Heart left ventricle (tissue), 16 donors: ENCODE data around the gene ARSG. TPM values are rescaled to one million over a fixed set of nuclear protein-coding genes. Genes with fewer than 3 reads are reported as not detected.

ENCODE experiments used
- ATAC-seq, 4 donors: fragments of 200-7000 bp; cut with Tn5 transposase; one replicate each; pipeline ENCODE4 v1.9.1; 2020 to 2022; ENCODE audit warnings: moderate library complexity in 4 of 4, mild to moderate bottlenecking in 3 of 4, moderate number of reproducible peaks in 1 of 4
- DNase-seq, 5 donors: peaks; one replicate each; pipeline ENCODE4 v3.0.0-alpha.2; 2020
- H3K27ac ChIP-seq, 12 donors: fragments of 200-600 bp; sonication (generic) in 4 of 12; one replicate each; pipeline versions ENCODE4 v1.5.0 to v1.8.0; 2016 to 2022; ENCODE audit warnings: mild to moderate bottlenecking in 2 of 12
- H3K27me3 ChIP-seq, 9 donors: fragments of 200-600 bp; sonication (generic) in 2 of 9; one replicate each; pipeline versions ENCODE4 v1.5.1 to v1.8.0; 2016 to 2022; ENCODE audit warnings: mild to moderate bottlenecking in 3 of 9
- H3K36me3 ChIP-seq, 9 donors: fragments of 200-600 bp; sonication (generic) in 2 of 9; one replicate each; pipeline versions ENCODE4 v1.5.0 to v1.8.0; 2018 to 2022; ENCODE audit warnings: mild to moderate bottlenecking in 2 of 9
- H3K4me1 ChIP-seq, 12 donors: fragments of 200-600 bp; sonication (generic) in 4 of 12; one replicate each; pipeline versions ENCODE4 v1.5.0 to v1.8.0; 2016 to 2022; ENCODE audit warnings: mild to moderate bottlenecking in 3 of 12
- H3K4me3 ChIP-seq, 12 donors: fragments of 200-600 bp; sonication (generic) in 4 of 12; one replicate each; pipeline versions ENCODE4 v1.5.0 to v1.8.0; 2017 to 2022; ENCODE audit warnings: mild to moderate bottlenecking in 9 of 12, moderate library complexity in 4 of 12
- H3K9me3 ChIP-seq, 12 donors: fragments of 200-600 bp; sonication (generic) in 4 of 12; one replicate each; pipeline versions ENCODE4 v1.5.0 to v1.8.0; 2016 to 2022; ENCODE audit warnings: mild to moderate bottlenecking in 1 of 12
- POLR2A ChIP-seq, 2 donors: fragments of 450-650 bp; IDR thresholded peaks; one replicate each; pipeline ENCODE4 v1.6.1; 2017; ENCODE audit warnings: antibody characterized with exemption in 2 of 2, mild to moderate bottlenecking in 2 of 2, moderate library complexity in 2 of 2
- WGBS, 4 donors: extraction: QIAGEN DNeasy Blood & Tissue Kit in 2 of 4; methylation state at CpG; one replicate each; pipeline versions ENCODE4 v1.1.5 to v1.1.7; 2013 to 2018; 5-methylcytosine and 5-hydroxymethylcytosine counted together
- intact Hi-C, 10 donors: fragments of 100-400 bp; cut with DNase I; formaldehyde crosslinking; loops; one replicate each; pipeline versions ENCODE4 v1.11.1 to v1.14.2; 2022
- polyA plus RNA-seq, 2 donors: library from polyadenylated mRNA; stranded (reverse); fragments of 200-250 nt; gene quantifications; one replicate each; pipeline ENCODE4 v1.2.3, GENCODE V29; 2013
- total RNA-seq, 9 donors: library from RNA; depleted of rRNA in 2 of 9; stranded (reverse); fragments of >200 nt in 2 of 9; fragmentation: NEBNext Ultra II Directional in 3 of 9; extraction: Animal tissue kit (Norgen Biotek cat#: 25700) in 3 of 9; gene quantifications; one replicate each; pipeline versions ENCODE4 v1.1.0 to v1.2.4, GENCODE V29; 2016 to 2023
- TF ChIP-seq, protein P1 (sequence below), 12 donors: fragments of 200-600 bp; sonication (generic) in 4 of 12; IDR thresholded peaks; one replicate each; pipeline versions ENCODE4 v1.5.0 to v1.8.0; 2018 to 2022; ENCODE audit warnings: antibody characterized with exemption in 12 of 12, mild to moderate bottlenecking in 5 of 12
- donor health status: ischemic (EF 13 %, LVEDD 7.1; RV severe dilation, severe dysfunction).
- donor health status: healthy with polysubstance abuse.
- donor health status: DM: no; HTN: yes; CAD: no.
- donor health status: DM: no; HTN: no; CAD: no.
- donor health status: ischemic (EF 25% LVEDD 6.9; RV normal size, moderate dysfunction).
- donor health status: ischemic (EF 25% LVEDD 5.7; RV mildly dilated, moderate dysfunction).
- donor health status: healthy.
- donor health status: DM: yes; HTN: yes; CAD: no.
- donor health status: ischemic (EF 35%, LVEDD 5.7; RV mildly dilated, moderate dysfunction).
- donor health status: nonischemic (EF 11% LVEDD 7.7; RV severe dilation, severe dysfunction).
- donor health status: DM: yes; HTN: yes; CAD: no.
- donor health status: PGD.
- donor health status: ischemic (EF 29% LVEDD 5.4; RV normal size, mild dysfunction).
- donor health status: nonischemic (EF 23%, LVEDD 6.1; RV moderate dilation, normal function).

Gene ARSG
- total and polyA plus RNA-seq, 11 donors, result 1.2 to 4.9 (median 3.3) TPM

DNA sequence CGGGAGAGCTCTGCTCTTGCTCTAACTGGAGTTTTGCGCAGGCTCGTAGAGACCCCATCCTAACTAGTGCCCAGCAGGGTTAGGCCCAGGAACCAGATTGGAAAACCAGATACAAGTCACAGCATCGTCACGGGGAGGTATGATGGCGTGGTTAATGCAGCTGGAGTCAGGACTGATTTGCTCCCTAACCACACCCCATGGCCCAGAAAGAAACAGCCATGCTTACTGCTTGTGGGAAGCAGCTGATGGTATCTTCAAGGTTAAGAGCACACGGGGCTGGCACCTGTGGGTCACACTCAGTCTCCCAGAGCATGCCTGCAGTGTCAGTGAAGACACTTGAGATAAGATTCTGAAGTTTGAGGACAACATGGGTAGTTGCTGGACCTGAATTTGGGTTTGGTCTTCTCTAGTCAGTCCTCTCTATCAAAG is 105.8 kb downstream of the ARSG start:
- Histone ChIP-seq H3K27ac (peak overlapping the region in 7 of 12 donors; percentile 39 to 82 (median 59)), H3K27me3 (no peaks in the 10 kb centered on the region), H3K4me3 (no peak overlapping the region), H3K9me3 (peaks cover 0 to 9% (median 0%) of the 10 kb centered on the region in 12 donors), H3K4me1 (peaks cover 0 to 19% (median 12%) of the 10 kb centered on the region in 12 donors), H3K36me3 (no peaks in the 10 kb centered on the region)
- intact Hi-C loops, result loop anchor here in 8 of 10 donors (2.0 to 10.0 kb wide), 6 partner anchors 40 to 222 kb away; no protein-coding TSS in a partner anchor
- no peak for DNase-seq
- no peak for ATAC-seq
- TF ChIP-seq POLR2A (IDR thresholded peaks at IDR 0.05), result no peak
- whole genome bisulfite sequencing, 4 donors, result 58 to 68% (median 60%) methylated on average over 7 of the region's 7 CpGs

DNA sequence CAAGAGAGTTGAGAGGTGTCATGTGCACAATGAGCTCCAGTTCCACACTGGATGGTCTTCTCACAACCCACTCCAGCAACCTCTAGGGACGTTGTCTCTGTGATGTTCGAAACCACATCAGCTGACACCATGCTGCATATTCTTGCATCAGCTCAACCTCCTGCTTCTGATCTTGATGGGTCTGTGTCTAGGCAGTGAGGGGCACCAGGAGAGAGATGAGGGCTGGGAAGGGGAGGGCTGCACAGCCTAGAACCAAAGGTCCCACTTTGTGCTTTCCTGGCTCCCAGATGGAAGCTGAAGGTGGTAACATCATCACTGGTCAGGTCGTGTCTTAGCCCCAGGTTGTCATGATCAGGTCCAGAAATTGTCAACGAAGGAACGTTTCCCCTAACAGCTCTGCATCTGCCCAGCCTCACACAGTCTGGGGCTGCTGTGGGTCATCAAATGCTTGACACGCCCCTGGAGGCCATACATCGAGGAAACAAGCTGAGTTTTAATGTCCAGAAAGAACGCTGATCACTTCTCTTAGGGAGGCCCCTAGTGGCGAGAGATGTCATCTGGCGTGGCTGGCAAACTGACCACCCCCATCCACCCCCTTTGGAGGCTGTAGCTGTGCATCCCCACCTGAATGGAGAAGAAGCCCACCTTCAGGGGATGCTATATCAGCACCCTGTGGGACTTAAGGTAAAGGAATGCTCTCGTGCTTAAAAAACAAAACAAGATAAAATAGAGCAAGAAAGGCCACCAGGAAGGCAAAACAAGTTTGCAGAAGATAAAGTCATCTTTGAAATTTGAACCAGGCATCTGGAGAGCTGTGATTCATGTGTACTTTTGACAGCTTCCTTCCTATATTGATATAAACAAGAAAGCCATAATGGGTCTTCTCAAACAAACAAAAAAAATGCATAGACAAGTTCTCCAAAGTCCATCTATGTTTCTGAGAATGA is 107.7 kb downstream of the ARSG start:
- Histone ChIP-seq H3K9me3 (peaks cover 0 to 9% (median 0%) of the 10 kb centered on the region in 12 donors), H3K36me3 (no peaks in the 10 kb centered on the region), H3K27me3 (no peaks in the 10 kb centered on the region), H3K4me3 (no peak overlapping the region), H3K27ac (peak overlapping the region in 3 of 12 donors; percentile 44 to 64 (median 51)), H3K4me1 (peaks cover 0 to 19% (median 12%) of the 10 kb centered on the region in 12 donors)
- no peak for TF ChIP-seq POLR2A (IDR thresholded peaks at IDR 0.05)
- TF ChIP-seq, protein P1, sequence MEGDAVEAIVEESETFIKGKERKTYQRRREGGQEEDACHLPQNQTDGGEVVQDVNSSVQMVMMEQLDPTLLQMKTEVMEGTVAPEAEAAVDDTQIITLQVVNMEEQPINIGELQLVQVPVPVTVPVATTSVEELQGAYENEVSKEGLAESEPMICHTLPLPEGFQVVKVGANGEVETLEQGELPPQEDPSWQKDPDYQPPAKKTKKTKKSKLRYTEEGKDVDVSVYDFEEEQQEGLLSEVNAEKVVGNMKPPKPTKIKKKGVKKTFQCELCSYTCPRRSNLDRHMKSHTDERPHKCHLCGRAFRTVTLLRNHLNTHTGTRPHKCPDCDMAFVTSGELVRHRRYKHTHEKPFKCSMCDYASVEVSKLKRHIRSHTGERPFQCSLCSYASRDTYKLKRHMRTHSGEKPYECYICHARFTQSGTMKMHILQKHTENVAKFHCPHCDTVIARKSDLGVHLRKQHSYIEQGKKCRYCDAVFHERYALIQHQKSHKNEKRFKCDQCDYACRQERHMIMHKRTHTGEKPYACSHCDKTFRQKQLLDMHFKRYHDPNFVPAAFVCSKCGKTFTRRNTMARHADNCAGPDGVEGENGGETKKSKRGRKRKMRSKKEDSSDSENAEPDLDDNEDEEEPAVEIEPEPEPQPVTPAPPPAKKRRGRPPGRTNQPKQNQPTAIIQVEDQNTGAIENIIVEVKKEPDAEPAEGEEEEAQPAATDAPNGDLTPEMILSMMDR (IDR thresholded peaks at IDR 0.05), result peak; percentile 60 to 82 (median 73)
- DNase-seq (peak in 4 of 5 donors; percentile 38 to 67 (median 52)), ATAC-seq (peak; percentile 36 to 81 (median 61))
- 17 to 21% (median 20%) methylated on average over 9 to 11 of the region's 11 CpGs for WGBS, 4 donors
- intact Hi-C loops, result loop anchor here in 8 of 10 donors (1.0 to 10.0 kb wide), 9 partner anchors 20 to 224 kb away; no protein-coding TSS in a partner anchor

DNA sequence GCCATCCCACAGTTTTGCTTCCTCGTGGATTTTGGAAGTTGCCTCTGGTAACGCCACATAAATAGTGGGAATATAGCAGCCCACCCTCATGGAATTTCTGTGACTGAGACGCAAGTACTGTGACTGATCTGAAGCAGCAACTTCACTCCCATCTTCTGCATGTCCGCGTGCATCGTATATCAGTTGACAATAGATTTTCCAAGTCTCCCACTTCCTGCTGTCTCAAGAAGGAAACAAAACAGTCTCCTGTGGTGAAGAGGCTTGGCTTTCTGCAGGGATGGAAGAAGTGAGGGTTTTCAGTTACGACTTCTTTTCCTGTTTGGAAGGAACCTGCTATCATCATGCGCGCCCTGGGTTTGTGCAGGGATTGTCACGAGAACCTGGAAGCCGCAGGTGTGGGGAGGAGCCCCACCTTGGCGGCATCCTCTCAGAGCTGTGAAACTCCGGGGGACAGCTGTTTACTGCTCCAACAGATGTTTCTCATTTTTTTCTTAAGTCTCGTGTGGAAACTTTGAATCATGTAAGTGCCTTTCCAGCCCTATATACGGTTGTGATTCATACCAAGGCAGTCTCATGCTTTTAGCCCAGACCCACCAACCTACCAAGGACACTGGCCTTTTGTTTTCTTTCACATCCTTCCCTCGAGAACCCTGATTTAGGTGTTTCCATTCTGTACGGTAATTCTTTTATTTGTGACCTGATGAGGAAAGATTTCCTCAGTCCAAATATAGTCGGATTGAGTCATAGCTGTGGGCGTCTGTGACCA is 108.5 kb downstream of the ARSG start:
- no peaks in the 10 kb centered on the region for H3K27me3 ChIP-seq
- no peak for DNase-seq
- peaks cover 0 to 19% (median 12%) of the 10 kb centered on the region in 12 donors for H3K4me1 ChIP-seq
- intact Hi-C loops, result loop anchor here in 9 of 10 donors (1.0 to 10.0 kb wide), 9 partner anchors 21 to 225 kb away; no protein-coding TSS in a partner anchor
- no peak overlapping the region for H3K4me3 ChIP-seq
- H3K27ac ChIP-seq, result peak overlapping the region in 6 of 12 donors; percentile 8 to 64 (median 38)
- WGBS, 4 donors, result 46 to 56% (median 53%) methylated on average over 19 of the region's 19 CpGs
- TF ChIP-seq, protein P1 (IDR thresholded peaks at IDR 0.05), result no peak
- no peak for TF ChIP-seq POLR2A (IDR thresholded peaks at IDR 0.05)
- ATAC-seq, result peak in 3 of 4 donors; percentile 31 to 62 (median 62)
- no peaks in the 10 kb centered on the region for H3K36me3 ChIP-seq
- peaks cover 0 to 12% (median 2%) of the 10 kb centered on the region in 12 donors for H3K9me3 ChIP-seq

DNA sequence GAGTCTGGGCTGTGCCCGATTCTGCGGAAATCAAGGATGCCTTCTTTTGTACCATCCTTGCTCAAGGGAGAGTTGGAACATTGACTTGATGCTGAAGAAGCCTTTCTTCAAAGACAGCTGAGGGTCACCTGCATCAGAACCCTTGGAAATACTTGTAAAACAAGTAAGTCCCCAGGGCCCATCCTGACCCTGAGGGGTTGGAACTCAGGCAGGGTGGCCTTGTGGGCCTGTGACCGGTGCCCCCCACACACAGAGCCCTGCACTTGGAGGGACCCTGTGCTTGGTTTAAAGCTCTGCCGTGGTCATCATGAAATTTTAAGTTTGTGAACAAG is 109.1 kb downstream of the ARSG start:
- Histone ChIP-seq H3K27ac (peak overlapping the region in 5 of 12 donors; percentile 8 to 57 (median 44)), H3K36me3 (no peaks in the 10 kb centered on the region)
- ATAC-seq, result no peak

More for the DNA sequence above, 109.1 kb downstream of the ARSG start:
- 77 to 90% (median 82%) methylated on average over 4 of the region's 4 CpGs for WGBS, 4 donors
- TF ChIP-seq, protein P1 (IDR thresholded peaks at IDR 0.05), result no peak
- no peak for TF ChIP-seq POLR2A (IDR thresholded peaks at IDR 0.05)
- Histone ChIP-seq H3K4me1 (peaks cover 0 to 19% (median 12%) of the 10 kb centered on the region in 12 donors), H3K4me3 (no peak overlapping the region), H3K27me3 (no peaks in the 10 kb centered on the region), H3K9me3 (peaks cover 0 to 12% (median 4%) of the 10 kb centered on the region in 12 donors)
- intact Hi-C loops, result loop anchor here in 1 of 10 donors (5.0 kb wide), 1 partner anchor 138 kb away; no protein-coding TSS in a partner anchor
- DNase-seq, result no peak
